Measurements from ENCODE around the gene CALR3. TPM values are rescaled to one million over a fixed set of nuclear protein-coding genes. Genes with fewer than 3 reads are reported as not detected.
"Not testable (repeated sequence)": the region's sequence is repeated elsewhere in the genome, so short reads cannot be mapped to it uniquely, and the experiment has no call there.

CALR3 gene
- total RNA-seq, 1 donor from 2014 or later, result not detected

DNA sequence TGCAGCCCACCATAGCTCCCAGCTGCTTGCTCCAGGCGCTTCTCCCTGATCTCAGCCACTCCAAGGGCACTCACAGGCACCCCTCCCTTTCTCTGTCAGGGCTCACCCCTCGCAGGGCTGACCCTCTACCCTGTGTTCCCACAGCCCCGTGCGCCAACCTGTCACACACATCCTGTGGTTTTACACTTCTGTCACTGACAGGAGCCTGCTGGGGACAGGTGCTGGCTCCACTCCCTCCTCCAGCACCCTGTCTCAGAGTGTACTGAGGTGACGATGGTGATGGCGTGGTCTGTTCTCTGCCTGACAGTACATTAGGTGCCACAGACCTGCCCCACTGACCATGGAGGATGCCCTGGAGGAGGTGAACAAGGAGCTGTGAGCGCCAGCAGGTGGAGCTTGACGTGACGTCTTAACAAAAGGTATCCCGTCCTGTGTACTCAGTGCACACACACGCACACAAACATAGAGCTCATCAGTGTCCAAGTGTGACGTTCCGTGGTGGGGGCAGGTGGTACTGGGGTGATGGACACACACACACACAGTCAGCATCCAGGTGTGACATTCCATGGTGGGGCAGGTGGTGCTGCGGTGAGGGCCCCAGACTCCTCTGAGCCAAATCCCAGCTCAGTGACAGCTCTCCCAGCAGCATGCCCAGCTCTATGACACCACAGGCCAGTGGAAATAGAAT is 21.1 kb upstream of the CALR3 start:
- H3K4me1 ChIP-seq, result no peaks in the 10 kb centered on the region
- H3K27ac ChIP-seq, result no peak overlapping the region
- intact Hi-C loops (cut with DNase I), result no loop called here
- H3K27me3 ChIP-seq, result no peaks in the 10 kb centered on the region
- no peaks in the 10 kb centered on the region for H3K9me3 ChIP-seq
- ATAC-seq, result no peak
- H3K36me3 ChIP-seq, result peaks cover 68% of the 10 kb centered on the region
- no peak for DNase-seq
- no peak overlapping the region for H3K4me3 ChIP-seq
- TF ChIP-seq, protein P1, sequence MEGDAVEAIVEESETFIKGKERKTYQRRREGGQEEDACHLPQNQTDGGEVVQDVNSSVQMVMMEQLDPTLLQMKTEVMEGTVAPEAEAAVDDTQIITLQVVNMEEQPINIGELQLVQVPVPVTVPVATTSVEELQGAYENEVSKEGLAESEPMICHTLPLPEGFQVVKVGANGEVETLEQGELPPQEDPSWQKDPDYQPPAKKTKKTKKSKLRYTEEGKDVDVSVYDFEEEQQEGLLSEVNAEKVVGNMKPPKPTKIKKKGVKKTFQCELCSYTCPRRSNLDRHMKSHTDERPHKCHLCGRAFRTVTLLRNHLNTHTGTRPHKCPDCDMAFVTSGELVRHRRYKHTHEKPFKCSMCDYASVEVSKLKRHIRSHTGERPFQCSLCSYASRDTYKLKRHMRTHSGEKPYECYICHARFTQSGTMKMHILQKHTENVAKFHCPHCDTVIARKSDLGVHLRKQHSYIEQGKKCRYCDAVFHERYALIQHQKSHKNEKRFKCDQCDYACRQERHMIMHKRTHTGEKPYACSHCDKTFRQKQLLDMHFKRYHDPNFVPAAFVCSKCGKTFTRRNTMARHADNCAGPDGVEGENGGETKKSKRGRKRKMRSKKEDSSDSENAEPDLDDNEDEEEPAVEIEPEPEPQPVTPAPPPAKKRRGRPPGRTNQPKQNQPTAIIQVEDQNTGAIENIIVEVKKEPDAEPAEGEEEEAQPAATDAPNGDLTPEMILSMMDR (IDR thresholded peaks at IDR 0.05), result no peak

DNA sequence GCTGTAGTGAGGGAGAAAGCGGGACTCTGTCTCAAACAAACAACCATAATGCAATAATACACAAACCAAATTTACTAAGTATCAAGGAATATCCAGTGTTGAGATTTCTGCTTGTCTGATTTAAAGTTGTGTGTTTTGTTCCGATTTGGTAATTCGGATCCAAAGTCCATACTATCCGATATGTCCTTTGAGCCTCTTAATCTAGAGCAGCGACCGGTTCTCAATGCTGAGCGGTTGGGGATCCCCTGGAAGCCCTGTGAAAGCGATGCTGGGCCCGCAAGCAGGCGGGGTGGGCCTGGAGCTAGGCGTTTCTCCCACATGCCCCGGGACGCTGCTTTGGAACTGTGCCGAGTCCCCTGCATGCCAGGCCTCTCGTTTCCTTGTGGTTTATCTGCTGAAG is 20.4 kb upstream of the CALR3 start:
- H3K9me3 ChIP-seq, result no peaks in the 10 kb centered on the region
- peaks cover 68% of the 10 kb centered on the region for H3K36me3 ChIP-seq
- intact Hi-C loops (cut with DNase I), result no loop called here
- no peak overlapping the region for H3K27ac ChIP-seq
- TF ChIP-seq, protein P1 (IDR thresholded peaks at IDR 0.05), result no peak
- H3K27me3 ChIP-seq, result no peaks in the 10 kb centered on the region
- H3K4me3 ChIP-seq, result no peak overlapping the region
- DNase-seq, result no peak
- ATAC-seq, result no peak
- H3K4me1 ChIP-seq, result no peaks in the 10 kb centered on the region

DNA sequence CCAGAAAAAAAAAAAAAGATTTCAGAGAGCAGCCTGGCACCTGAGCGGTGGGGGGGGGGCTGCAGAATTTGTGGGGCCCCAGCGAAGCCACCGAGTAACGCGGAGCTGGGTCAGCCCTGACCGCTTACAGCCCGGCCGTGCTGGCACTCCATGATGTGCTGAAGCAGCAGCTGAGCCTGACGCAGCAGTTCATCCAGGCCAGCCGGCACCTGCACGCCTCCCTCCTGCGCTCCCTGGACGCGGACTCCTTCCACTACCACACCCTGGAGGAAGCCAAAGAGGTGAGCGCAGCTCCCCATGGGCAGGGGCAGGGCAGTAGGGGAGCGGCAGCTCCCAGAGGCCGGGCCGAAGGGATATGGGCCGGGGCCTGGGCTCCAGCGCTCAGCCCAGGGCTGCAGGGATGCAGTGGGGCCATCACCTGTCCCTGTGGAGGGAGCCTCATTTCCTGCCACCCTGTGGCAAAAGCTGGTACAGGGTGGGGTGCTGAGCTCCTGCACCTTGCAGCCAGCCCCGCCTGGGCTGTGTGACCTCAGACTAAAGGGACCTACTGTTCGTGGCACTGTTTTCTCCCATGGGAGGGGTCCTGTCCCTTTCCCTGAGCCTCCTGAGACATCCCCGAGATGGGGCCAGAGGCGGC is 18.5 kb upstream of the CALR3 start:
- DNase-seq (no peak), ATAC-seq (peak; percentile 17)
- Histone ChIP-seq H3K27me3 (no peaks in the 10 kb centered on the region), H3K4me1 (no peaks in the 10 kb centered on the region), H3K9me3 (no peaks in the 10 kb centered on the region), H3K4me3 (no peak overlapping the region), H3K36me3 (peaks cover 58% of the 10 kb centered on the region), H3K27ac (no peak overlapping the region)
- intact Hi-C loops (cut with DNase I), result no loop called here
- TF ChIP-seq, protein P1 (IDR thresholded peaks at IDR 0.05), result no peak

DNA sequence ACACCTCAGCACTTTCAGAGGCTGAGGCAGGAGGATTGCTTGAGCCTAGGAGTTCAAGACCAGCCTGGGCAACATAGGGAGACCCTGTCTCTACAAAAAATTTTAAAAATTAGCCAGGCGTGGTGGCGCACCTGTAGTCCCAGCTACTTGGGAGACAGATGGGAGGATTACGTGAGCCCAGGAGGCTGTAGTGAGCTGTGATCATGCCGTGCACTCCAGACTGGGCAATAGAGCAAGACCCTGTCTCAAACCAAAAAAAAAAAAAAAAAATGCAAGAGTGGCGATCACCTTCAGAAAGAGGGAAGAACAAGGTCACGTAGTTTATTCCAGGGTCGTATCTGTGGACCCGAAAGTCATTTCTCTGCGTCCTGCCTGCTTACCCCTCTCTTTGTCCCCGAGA is 16.6 kb upstream of the CALR3 start:
- intact Hi-C loops (cut with DNase I), result not testable (repeated sequence)

DNA sequence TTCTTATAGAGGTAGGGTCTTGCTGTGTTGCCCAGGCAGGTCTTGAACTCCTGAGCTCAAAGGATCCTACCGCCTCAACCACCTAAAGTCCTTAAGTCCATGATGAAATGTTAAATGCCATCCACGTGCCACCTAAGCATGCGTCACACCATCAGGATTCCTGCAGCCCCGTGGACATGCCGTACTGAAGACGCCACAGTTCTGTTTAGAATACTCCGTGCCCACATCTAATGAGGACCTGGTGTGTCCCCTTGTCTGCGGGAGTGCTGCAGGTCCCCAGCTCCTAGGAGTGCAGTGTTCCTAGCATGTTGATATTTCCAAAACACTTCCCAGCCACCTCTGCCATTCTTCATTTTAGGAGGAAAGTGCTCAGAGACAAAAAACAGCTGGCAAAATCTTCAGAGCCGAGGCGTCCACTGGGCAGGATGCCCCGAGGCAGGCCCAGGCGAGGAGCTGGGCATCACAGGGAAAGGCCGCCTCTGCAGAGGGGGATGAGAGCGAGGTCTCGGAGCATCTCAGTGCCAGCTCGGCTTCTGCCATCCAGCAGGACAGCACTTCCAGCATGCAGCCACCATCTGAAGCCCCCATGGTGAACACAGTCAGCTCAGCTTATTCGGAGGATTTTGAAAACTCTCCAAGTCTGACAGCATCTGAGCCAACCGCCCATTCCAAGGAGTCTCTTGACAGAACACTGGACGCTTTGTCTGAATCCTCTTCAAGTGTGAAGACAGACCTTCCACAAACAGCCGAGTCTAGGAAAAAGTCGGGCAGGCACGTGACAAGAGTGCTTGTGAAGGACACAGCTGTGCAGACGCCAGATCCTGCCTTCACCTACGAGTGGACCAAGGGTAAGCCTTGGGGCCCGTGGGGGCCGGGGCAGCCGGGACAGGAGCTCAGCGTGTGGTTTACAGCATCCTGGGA is 13.4 kb upstream of the CALR3 start:
- Histone ChIP-seq H3K4me1 (peaks cover 5% of the 10 kb centered on the region), H3K27ac (peak overlapping the region; percentile 65), H3K27me3 (no peaks in the 10 kb centered on the region), H3K4me3 (no peak overlapping the region), H3K9me3 (no peaks in the 10 kb centered on the region), H3K36me3 (peaks cover 25% of the 10 kb centered on the region)
- intact Hi-C loops (cut with DNase I), result no loop called here
- ATAC-seq, result peak; percentile 45
- DNase-seq, result no peak
- TF ChIP-seq, protein P1 (IDR thresholded peaks at IDR 0.05), result no peak

More for the DNA sequence above, 16.6 kb upstream of the CALR3 start:
- not testable (repeated sequence) for H3K27me3 ChIP-seq, H3K9me3 ChIP-seq, ATAC-seq, H3K27ac ChIP-seq, H3K4me3 ChIP-seq, DNase-seq, H3K4me1 ChIP-seq
- H3K36me3 ChIP-seq, result peaks cover 42% of the 10 kb centered on the region

DNA sequence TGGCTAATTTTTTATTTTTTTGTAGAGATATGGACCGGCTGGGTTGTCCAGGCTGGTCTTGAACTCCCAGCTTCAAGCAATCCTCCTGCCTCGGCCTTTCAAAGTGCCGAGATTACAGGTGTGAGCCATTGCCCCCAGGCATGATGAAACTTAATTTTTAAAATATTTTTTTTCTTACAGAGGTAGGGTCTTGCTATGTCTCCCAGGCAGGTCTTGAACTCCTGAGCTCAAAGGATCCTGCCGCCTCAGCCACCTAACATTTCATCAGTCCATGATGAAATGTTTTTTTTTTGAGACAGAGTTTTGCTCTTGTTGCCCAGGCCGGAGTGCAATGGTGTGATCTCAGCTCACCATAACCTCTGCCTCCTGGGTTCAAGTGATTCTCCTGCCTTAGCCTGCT is 12.6 kb upstream of the CALR3 start:
- peaks cover 32% of the 10 kb centered on the region for H3K36me3 ChIP-seq
- no peak overlapping the region for H3K4me3 ChIP-seq
- ATAC-seq, result no peak
- TF ChIP-seq, protein P1 (IDR thresholded peaks at IDR 0.05), result no peak
- H3K27ac ChIP-seq, result no peak overlapping the region
- peaks cover 5% of the 10 kb centered on the region for H3K4me1 ChIP-seq
- H3K9me3 ChIP-seq, result no peaks in the 10 kb centered on the region
- H3K27me3 ChIP-seq, result no peaks in the 10 kb centered on the region
- intact Hi-C loops (cut with DNase I), result no loop called here
- no peak for DNase-seq

Measured in upper lobe of right lung (tissue), 1 donor.